Trophoblast cell (in vitro differentiated cells and primary cell): ENCODE results near the gene RBBP4.

Source experiments
- DNase-seq, 2 donors: peaks; one replicate each; pipeline ENCODE4 v3.0.0-alpha.2; 2016
- H2AFZ ChIP-seq: 2 replicates; pipeline ENCODE4 v1.6.1; 2013; ENCODE audit warnings: low read length, moderate library complexity, mild to moderate bottlenecking; ENCODE audit not compliant: insufficient read depth, poor library complexity
- H2AK5ac ChIP-seq: 2 replicates; pipeline ENCODE4 v1.6.1; 2013; ENCODE audit warnings: mild to moderate bottlenecking, low read length
- H2BK120ac ChIP-seq: 2 replicates; pipeline ENCODE4 v1.6.1; 2013; ENCODE audit warnings: low read length, mild to moderate bottlenecking, moderate library complexity; ENCODE audit not compliant: insufficient read depth, poor library complexity
- H2BK12ac ChIP-seq: 2 replicates; pipeline ENCODE4 v1.6.1; 2013; ENCODE audit warnings: mild to moderate bottlenecking, low read length, moderate library complexity
- H2BK5ac ChIP-seq: 2 replicates; pipeline ENCODE4 v1.6.1; 2013; ENCODE audit warnings: low read length, low read depth, moderate library complexity, mild to moderate bottlenecking; ENCODE audit not compliant: poor library complexity
- H3K14ac ChIP-seq: 2 replicates; pipeline ENCODE4 v1.6.1; 2013; ENCODE audit warnings: mild to moderate bottlenecking, low read length
- H3K18ac ChIP-seq: 2 replicates; pipeline ENCODE4 v1.6.1; 2013; ENCODE audit warnings: mild to moderate bottlenecking, low read length
- H3K23ac ChIP-seq: 2 replicates; pipeline ENCODE4 v1.6.1; 2013; ENCODE audit warnings: low read length
- H3K27ac ChIP-seq: 2 replicates; pipeline ENCODE4 v1.5.1; 2013; ENCODE audit warnings: low read depth, mild to moderate bottlenecking, inconsistent platforms, low read length, moderate library complexity
- H3K27me3 ChIP-seq: 2 replicates; pipeline ENCODE4 v1.6.1; 2013; ENCODE audit warnings: inconsistent platforms, mild to moderate bottlenecking, low read length, moderate library complexity; ENCODE audit not compliant: insufficient read depth
- H3K36me3 ChIP-seq, 2 experiments: 1 replicate in 1 of 2; 2 replicates in 1 of 2; pipeline ENCODE4 v1.6.1; 2013; ENCODE audit warnings: low read length in 2 of 2, mild to moderate bottlenecking in 2 of 2, moderate library complexity in 1 of 2; ENCODE audit not compliant: insufficient read depth in 2 of 2, control insufficient read depth in 1 of 2
- H3K4ac ChIP-seq: 2 replicates; pipeline ENCODE4 v1.6.1; 2013; ENCODE audit warnings: low read depth, mild to moderate bottlenecking, low read length, moderate library complexity
- H3K4me1 ChIP-seq, 2 experiments: 1 replicate in 1 of 2; 2 replicates in 1 of 2; pipeline ENCODE4 v1.6.1; 2013; ENCODE audit warnings: low read length in 2 of 2, mild to moderate bottlenecking in 2 of 2, moderate library complexity in 1 of 2; ENCODE audit not compliant: insufficient read depth in 2 of 2, control insufficient read depth in 1 of 2
- H3K4me2 ChIP-seq: 2 replicates; pipeline ENCODE4 v1.6.1; 2013; ENCODE audit warnings: inconsistent platforms, mild to moderate bottlenecking, low read length, moderate library complexity
- H3K4me3 ChIP-seq: 2 replicates; pipeline ENCODE4 v1.5.1; 2013; ENCODE audit warnings: mild to moderate bottlenecking, low read depth, low read length, inconsistent platforms
- H3K79me1 ChIP-seq: one replicate; pipeline ENCODE4 v1.6.1; 2013; ENCODE audit warnings: low read length
- H3K79me2 ChIP-seq: 2 replicates; pipeline ENCODE4 v1.6.1; 2013; ENCODE audit warnings: low read length, mild to moderate bottlenecking; ENCODE audit not compliant: control insufficient read depth, insufficient read depth, poor library complexity
- H3K9ac ChIP-seq: 2 replicates; pipeline ENCODE4 v1.6.1; 2013; ENCODE audit warnings: mild to moderate bottlenecking, low read length
- H3K9me3 ChIP-seq: 2 replicates; pipeline ENCODE4 v1.6.1; 2013; ENCODE audit warnings: low read depth, mild to moderate bottlenecking, control low read depth, inconsistent platforms, low read length; ENCODE audit not compliant: insufficient read depth
- H4K12ac ChIP-seq: 2 replicates; pipeline ENCODE4 v1.6.1; 2013; ENCODE audit warnings: low read depth, mild to moderate bottlenecking, low read length, moderate library complexity
- H4K8ac ChIP-seq: 2 replicates; pipeline ENCODE4 v1.6.1; 2013; ENCODE audit warnings: low read depth, mild to moderate bottlenecking, low read length, moderate library complexity
- H4K91ac ChIP-seq: one replicate; pipeline ENCODE4 v1.6.1; 2013; ENCODE audit warnings: low read depth, mild to moderate bottlenecking, low read length, moderate library complexity
- WGBS: extraction: QIAGEN DNeasy Blood & Tissue Kit; methylation state at CpG from one replicate; pipeline ENCODE4 v1.1.7; 2013; ENCODE audit warnings: missing lambda C conversion rate; ENCODE audit not compliant: insufficient read length, insufficient coverage; ENCODE audit errors: extremely low coverage; 5-methylcytosine and 5-hydroxymethylcytosine counted together

RBBP4 gene

GRCh38 chr1:32681509-32681908 lies 30.5 kb downstream of the RBBP4 start:
- Histone ChIP-seq H3K23ac (no peak overlapping the region), H3K18ac (no peak overlapping the region), H4K91ac (no peak overlapping the region), H2AFZ (no peak overlapping the region), H3K27ac (no peak overlapping the region), H3K79me2 (no peaks in the 10 kb centered on the region), H4K12ac (no peak overlapping the region), H3K4me1 (no peaks in the 10 kb centered on the region), H3K9me3 (no peaks in the 10 kb centered on the region), H2BK120ac (no peak overlapping the region), H2BK12ac (no peak overlapping the region), H2AK5ac (no peak overlapping the region), H2BK5ac (no peak overlapping the region), H3K27me3 (no peaks in the 10 kb centered on the region), H3K4me2 (no peak overlapping the region), H3K14ac (no peak overlapping the region), H3K36me3 (peaks cover 13 to 46% of the 10 kb centered on the region in 2 experiments), H3K4ac (no peak overlapping the region), H3K79me1 (no peaks in the 10 kb centered on the region), H4K8ac (no peak overlapping the region), H3K9ac (no peak overlapping the region), H3K4me3 (no peak overlapping the region)
- no CpG with 5 or more reads among the region's 2 CpGs for WGBS
- DNase-seq = no peak

- no peak overlapping the region for H4K12ac ChIP-seq
- no peak overlapping the region for H3K4ac ChIP-seq
- no peaks in the 10 kb centered on the region for H3K79me2 ChIP-seq
- H3K79me1 ChIP-seq = no peaks in the 10 kb centered on the region
- no peaks in the 10 kb centered on the region for H3K9me3 ChIP-seq
- H2AK5ac ChIP-seq = no peak overlapping the region
- H2BK12ac ChIP-seq = no peak overlapping the region
- H3K14ac ChIP-seq = no peak overlapping the region
- no peak overlapping the region for H4K8ac ChIP-seq
- no peak overlapping the region for H2BK120ac ChIP-seq
- H3K9ac ChIP-seq = no peak overlapping the region
- H3K27ac ChIP-seq = no peak overlapping the region
- H3K4me3 ChIP-seq = no peak overlapping the region
- no peaks in the 10 kb centered on the region for H3K4me1 ChIP-seq
- no peak overlapping the region for H2BK5ac ChIP-seq
- H3K23ac ChIP-seq = no peak overlapping the region
- no peak overlapping the region for H3K18ac ChIP-seq
- no CpG with 5 or more reads among the region's 3 CpGs for WGBS
- H3K4me2 ChIP-seq = no peak overlapping the region
- H2AFZ ChIP-seq = no peak overlapping the region
- DNase-seq = no peak
- H3K36me3 ChIP-seq = peaks cover 11 to 43% of the 10 kb centered on the region in 2 experiments
- no peaks in the 10 kb centered on the region for H3K27me3 ChIP-seq
- no peak overlapping the region for H4K91ac ChIP-seq
These were observed 31.0 kb downstream of the RBBP4 start for GRCh38 chr1:32681999-32682398.

- H2AK5ac ChIP-seq = no peak overlapping the region
- H3K79me2 ChIP-seq = no peaks in the 10 kb centered on the region
- no peak overlapping the region for H3K27ac ChIP-seq
- H3K9me3 ChIP-seq = no peaks in the 10 kb centered on the region
- H3K27me3 ChIP-seq = no peaks in the 10 kb centered on the region
- peaks cover 11 to 34% of the 10 kb centered on the region in 2 experiments for H3K36me3 ChIP-seq
- no peak overlapping the region for H2BK12ac ChIP-seq
- no peaks in the 10 kb centered on the region for H3K79me1 ChIP-seq
- WGBS = no CpG with 5 or more reads among the region's 3 CpGs
- H3K18ac ChIP-seq = no peak overlapping the region
- H2AFZ ChIP-seq = no peak overlapping the region
- H3K4ac ChIP-seq = no peak overlapping the region
- no peak overlapping the region for H3K14ac ChIP-seq
- H2BK120ac ChIP-seq = no peak overlapping the region
- no peak overlapping the region for H4K12ac ChIP-seq
- H3K4me3 ChIP-seq = no peak overlapping the region
- no peak for DNase-seq
- no peak overlapping the region for H3K4me2 ChIP-seq
- H3K4me1 ChIP-seq = no peaks in the 10 kb centered on the region
- H4K8ac ChIP-seq = no peak overlapping the region
- H3K23ac ChIP-seq = no peak overlapping the region
- H2BK5ac ChIP-seq = no peak overlapping the region
- no peak overlapping the region for H4K91ac ChIP-seq
- H3K9ac ChIP-seq = no peak overlapping the region
These were observed 32.4 kb downstream of the RBBP4 start for GRCh38 chr1:32683397-32683796.

- H2BK120ac ChIP-seq = no peak overlapping the region
- H3K9ac ChIP-seq = no peak overlapping the region
- no peaks in the 10 kb centered on the region for H3K79me2 ChIP-seq
- peaks cover 7 to 28% of the 10 kb centered on the region in 2 experiments for H3K36me3 ChIP-seq
- H4K8ac ChIP-seq = no peak overlapping the region
- DNase-seq = no peak
- whole genome bisulfite sequencing = no CpG with 5 or more reads among the region's 2 CpGs
- no peak overlapping the region for H2AFZ ChIP-seq
- H3K79me1 ChIP-seq = no peaks in the 10 kb centered on the region
- no peak overlapping the region for H3K27ac ChIP-seq
- no peak overlapping the region for H4K91ac ChIP-seq
- no peak overlapping the region for H3K23ac ChIP-seq
- H3K18ac ChIP-seq = no peak overlapping the region
- no peaks in the 10 kb centered on the region for H3K9me3 ChIP-seq
- no peak overlapping the region for H3K4me3 ChIP-seq
- H3K4me2 ChIP-seq = no peak overlapping the region
- H3K27me3 ChIP-seq = no peaks in the 10 kb centered on the region
- H3K4ac ChIP-seq = no peak overlapping the region
- H4K12ac ChIP-seq = no peak overlapping the region
- H2BK12ac ChIP-seq = no peak overlapping the region
- H2BK5ac ChIP-seq = no peak overlapping the region
- no peak overlapping the region for H2AK5ac ChIP-seq
- H3K14ac ChIP-seq = no peak overlapping the region
- no peaks in the 10 kb centered on the region for H3K4me1 ChIP-seq
These were observed 33.3 kb downstream of the RBBP4 start for GRCh38 chr1:32684167-32684811.
